GM18508 (cell line): ENCODE data around the gene DYNC1I2.
"Not testable (repeated sequence)": the region's sequence is repeated elsewhere in the genome, so short reads cannot be mapped to it uniquely, and the experiment has no call there.

ENCODE experiments used
- ATAC-seq: cut with Tn5 transposase; IDR thresholded peaks from one replicate; pipeline ENCODE4 v1.9.1; 2021; ENCODE audit warnings: moderate number of reproducible peaks; ENCODE audit not compliant: insufficient read depth, unreplicated experiment

DYNC1I2 gene

DNA sequence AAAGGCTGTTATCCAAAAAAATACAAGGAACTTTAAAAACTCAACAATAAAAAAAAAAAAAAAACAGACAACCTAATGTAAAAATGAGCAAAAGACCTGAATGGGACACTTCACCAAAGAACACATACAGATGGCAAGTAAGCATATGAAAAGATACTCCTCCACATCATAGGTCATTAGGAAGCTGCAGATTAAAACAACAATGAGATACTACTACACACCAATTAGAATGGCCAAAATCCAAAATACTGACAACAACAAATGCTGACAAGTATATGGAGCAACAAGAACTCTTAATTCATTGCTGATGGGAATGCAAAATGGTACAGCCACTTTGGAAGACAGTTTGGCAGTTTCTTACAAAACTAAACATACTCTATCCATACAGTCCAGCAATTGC is 84.2 kb downstream of the DYNC1I2 start:
- ATAC-seq = no peak

GRCh38 chr2:171772373-171772772 is 85.1 kb downstream of the DYNC1I2 start:
- no peak for ATAC-seq

DNA sequence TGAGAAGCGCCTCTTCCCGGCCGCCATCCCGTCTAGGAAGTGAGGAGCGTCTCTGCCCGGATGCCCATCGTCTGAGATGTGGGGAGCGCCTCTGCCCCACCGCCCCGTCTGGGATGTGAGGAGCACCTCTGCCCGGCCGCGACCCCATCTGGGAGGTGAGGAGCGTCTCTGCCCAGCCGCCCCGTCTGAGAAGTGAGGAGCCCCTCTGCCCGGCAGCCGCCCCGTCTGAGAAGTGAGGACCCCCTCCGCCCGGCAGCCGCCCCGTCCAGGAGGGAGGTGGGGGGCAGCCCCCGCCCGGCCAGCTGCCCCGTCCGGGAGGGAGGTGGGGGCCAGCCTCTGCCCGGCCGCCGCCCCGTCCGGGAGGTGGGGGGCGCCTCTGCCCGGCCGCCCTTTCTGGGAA is 87.3 kb downstream of the DYNC1I2 start:
- not testable (repeated sequence) for ATAC-seq

GRCh38 chr2:171778515-171778914 is 91.2 kb downstream of the DYNC1I2 start:
- ATAC-seq = no peak

GRCh38 chr2:171785450-171785849 is 98.2 kb downstream of the DYNC1I2 start:
- no peak for ATAC-seq

- no peak for ATAC-seq
Observed at GRCh38 chr2:171787333-171788072, 100.2 kb downstream of the DYNC1I2 start.

- no peak for ATAC-seq
Observed at GRCh38 chr2:171788316-171788993, 101.2 kb downstream of the DYNC1I2 start.

DNA sequence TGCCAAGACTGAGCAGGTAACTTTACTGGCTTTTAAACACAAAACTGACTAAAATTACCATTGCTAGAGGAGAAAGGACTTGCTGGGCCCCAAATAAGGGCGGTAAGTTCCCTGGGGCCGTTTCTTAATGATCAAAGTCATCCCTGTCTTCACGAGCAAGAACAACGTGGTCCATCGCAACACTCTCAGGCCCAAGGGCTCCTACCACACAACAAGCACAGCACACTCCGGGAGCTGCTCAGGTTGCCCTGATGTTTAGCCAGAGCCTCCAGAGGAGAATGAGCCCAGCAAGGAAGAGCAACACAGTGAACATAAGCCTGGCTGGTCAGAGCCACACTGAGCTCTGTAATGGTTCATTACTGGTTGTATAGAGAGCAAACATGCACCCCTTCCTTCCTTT is 102.7 kb downstream of the DYNC1I2 start:
- no peak for ATAC-seq

DNA sequence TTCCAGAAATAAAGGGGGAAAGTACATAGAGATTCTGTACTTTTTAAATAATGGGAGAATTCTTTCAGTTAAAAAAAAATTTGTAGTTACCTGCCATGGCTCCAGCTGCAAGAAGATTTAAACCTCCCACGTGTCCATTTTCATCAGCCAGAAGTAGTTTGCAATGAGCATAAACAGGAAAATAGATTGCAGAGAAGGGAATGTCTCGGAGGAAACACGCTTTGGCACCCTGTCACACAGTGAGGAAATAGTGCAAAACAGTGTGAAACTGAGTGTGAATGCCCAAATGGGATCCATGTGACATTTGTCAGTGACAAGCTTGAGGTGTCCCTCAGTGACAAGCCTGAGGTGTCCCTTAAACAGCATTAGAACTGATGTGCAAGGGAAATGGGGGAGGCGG is 104.1 kb downstream of the DYNC1I2 start:
- ATAC-seq = no peak

GRCh38 chr2:171792157-171792556 is 104.9 kb downstream of the DYNC1I2 start:
- no peak for ATAC-seq

- no peak for ATAC-seq
Observed at GRCh38 chr2:171792886-171793580, 105.8 kb downstream of the DYNC1I2 start.

- ATAC-seq = no peak
Observed at GRCh38 chr2:171793691-171794678, 106.7 kb downstream of the DYNC1I2 start.

DNA sequence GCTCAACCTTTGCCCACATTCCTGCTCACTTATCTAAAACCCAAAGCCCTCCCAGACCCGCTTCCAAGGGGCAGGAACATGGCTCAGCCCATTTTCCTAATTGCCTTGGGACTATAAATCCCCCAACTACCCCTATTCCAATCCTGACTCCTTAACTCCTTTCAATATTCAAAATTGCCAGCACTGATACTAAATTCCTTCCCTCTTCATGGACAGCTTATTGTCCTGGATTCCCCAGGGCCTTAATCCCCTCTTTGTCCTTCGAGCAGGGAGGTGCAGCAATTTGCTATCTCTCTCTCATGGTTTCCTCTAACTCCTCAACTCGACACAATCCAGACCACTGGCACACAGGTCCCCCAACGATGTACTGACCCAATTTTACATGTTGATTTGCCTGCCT is 107.6 kb downstream of the DYNC1I2 start:
- ATAC-seq = no peak
